ENCODE results near the gene OR2B6. TPM values are rescaled to one million over a fixed set of nuclear protein-coding genes. Genes with fewer than 3 reads are reported as not detected.

Gene OR2B6
- total and polyA plus RNA-seq, 2 of the 13 experiments (the other 11 are each of a cell fraction or from before 2014, with no cell fraction given) = 1.2 TPM; not detected in 1

DNA sequence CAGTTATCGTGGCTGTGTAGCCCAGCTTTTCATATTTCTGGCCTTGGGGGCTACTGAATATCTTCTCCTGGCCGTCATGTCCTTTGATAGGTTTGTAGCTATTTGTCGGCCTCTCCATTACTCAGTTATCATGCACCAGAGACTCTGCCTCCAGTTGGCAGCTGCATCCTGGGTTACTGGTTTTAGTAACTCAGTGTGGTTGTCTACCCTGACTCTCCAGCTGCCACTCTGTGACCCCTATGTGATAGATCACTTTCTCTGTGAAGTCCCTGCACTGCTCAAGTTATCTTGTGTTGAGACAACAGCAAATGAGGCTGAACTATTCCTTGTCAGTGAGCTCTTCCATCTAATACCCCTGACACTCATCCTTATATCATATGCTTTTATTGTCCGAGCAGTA is 475 bp downstream of the OR2B6 start:
- BruUV-seq (replicated peaks) = no TSS peak
- TF ChIP-seq GLI4 (CRISPR knock-in tag; IDR thresholded peaks at IDR 0.05; ENCODE audit: borderline replicate concordance) = no peak
- no peak for TF ChIP-seq GABPB1 (CRISPR knock-in tag; IDR thresholded peaks at IDR 0.05)
- TF ChIP-seq NONO (IDR thresholded peaks at IDR 0.05) = no peak
- TF ChIP-seq NONO (CRISPR knock-in tag; conservative IDR thresholded peaks at IDR 0.05) = no peak
- TF ChIP-seq, protein P1, sequence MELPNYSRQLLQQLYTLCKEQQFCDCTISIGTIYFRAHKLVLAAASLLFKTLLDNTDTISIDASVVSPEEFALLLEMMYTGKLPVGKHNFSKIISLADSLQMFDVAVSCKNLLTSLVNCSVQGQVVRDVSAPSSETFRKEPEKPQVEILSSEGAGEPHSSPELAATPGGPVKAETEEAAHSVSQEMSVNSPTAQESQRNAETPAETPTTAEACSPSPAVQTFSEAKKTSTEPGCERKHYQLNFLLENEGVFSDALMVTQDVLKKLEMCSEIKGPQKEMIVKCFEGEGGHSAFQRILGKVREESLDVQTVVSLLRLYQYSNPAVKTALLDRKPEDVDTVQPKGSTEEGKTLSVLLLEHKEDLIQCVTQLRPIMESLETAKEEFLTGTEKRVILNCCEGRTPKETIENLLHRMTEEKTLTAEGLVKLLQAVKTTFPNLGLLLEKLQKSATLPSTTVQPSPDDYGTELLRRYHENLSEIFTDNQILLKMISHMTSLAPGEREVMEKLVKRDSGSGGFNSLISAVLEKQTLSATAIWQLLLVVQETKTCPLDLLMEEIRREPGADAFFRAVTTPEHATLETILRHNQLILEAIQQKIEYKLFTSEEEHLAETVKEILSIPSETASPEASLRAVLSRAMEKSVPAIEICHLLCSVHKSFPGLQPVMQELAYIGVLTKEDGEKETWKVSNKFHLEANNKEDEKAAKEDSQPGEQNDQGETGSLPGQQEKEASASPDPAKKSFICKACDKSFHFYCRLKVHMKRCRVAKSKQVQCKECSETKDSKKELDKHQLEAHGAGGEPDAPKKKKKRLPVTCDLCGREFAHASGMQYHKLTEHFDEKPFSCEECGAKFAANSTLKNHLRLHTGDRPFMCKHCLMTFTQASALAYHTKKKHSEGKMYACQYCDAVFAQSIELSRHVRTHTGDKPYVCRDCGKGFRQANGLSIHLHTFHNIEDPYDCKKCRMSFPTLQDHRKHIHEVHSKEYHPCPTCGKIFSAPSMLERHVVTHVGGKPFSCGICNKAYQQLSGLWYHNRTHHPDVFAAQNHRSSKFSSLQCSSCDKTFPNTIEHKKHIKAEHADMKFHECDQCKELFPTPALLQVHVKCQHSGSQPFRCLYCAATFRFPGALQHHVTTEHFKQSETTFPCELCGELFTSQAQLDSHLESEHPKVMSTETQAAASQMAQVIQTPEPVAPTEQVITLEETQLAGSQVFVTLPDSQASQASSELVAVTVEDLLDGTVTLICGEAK (IDR thresholded peaks at IDR 0.05) = no peak
- TF ChIP-seq, protein P1 (CRISPR knock-in tag; IDR thresholded peaks at IDR 0.05) = no peak
- TF ChIP-seq, protein P2, sequence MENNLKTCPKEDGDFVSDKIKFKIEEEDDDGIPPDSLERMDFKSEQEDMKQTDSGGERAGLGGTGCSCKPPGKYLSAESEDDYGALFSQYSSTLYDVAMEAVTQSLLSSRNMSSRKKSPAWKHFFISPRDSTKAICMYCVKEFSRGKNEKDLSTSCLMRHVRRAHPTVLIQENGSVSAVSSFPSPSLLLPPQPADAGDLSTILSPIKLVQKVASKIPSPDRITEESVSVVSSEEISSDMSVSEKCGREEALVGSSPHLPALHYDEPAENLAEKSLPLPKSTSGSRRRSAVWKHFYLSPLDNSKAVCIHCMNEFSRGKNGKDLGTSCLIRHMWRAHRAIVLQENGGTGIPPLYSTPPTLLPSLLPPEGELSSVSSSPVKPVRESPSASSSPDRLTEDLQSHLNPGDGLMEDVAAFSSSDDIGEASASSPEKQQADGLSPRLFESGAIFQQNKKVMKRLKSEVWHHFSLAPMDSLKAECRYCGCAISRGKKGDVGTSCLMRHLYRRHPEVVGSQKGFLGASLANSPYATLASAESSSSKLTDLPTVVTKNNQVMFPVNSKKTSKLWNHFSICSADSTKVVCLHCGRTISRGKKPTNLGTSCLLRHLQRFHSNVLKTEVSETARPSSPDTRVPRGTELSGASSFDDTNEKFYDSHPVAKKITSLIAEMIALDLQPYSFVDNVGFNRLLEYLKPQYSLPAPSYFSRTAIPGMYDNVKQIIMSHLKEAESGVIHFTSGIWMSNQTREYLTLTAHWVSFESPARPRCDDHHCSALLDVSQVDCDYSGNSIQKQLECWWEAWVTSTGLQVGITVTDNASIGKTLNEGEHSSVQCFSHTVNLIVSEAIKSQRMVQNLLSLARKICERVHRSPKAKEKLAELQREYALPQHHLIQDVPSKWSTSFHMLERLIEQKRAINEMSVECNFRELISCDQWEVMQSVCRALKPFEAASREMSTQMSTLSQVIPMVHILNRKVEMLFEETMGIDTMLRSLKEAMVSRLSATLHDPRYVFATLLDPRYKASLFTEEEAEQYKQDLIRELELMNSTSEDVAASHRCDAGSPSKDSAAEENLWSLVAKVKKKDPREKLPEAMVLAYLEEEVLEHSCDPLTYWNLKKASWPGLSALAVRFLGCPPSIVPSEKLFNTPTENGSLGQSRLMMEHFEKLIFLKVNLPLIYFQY (CRISPR knock-in tag; IDR thresholded peaks at IDR 0.05; ENCODE audit: borderline replicate concordance) = no peak
- no peak for TF ChIP-seq AGO1 (IDR thresholded peaks at IDR 0.05; ENCODE audit: low read depth, low read length, poor library complexity, severe bottlenecking)
- Histone ChIP-seq H3K9ac (ENCODE audit: insufficient read depth, low read depth, low read length) (no peak overlapping the region), H3K4me3 (replicated peaks in 1 of 3; ENCODE audit: insufficient read depth in 1 of 3, low read depth in 2 of 3, low read length in 3 of 3) (no peak overlapping the region), H4K20me1 (ENCODE audit: insufficient read depth, low read length) (no peaks in the 10 kb centered on the region), H3K4me2 (ENCODE audit: low read depth, low read length) (no peak overlapping the region), H3K27ac (ENCODE audit: extremely low read length, insufficient read depth, low read length) (no peak overlapping the region), H3K27me3 (ENCODE audit: control insufficient read depth in 1 of 2, insufficient read depth in 2 of 2, low read length in 2 of 2) (no peaks in the 10 kb centered on the region), H3K36me3 (replicated peaks in 1 of 2; ENCODE audit: control insufficient read depth in 1 of 2, insufficient read depth in 2 of 2, low read length in 2 of 2) (no peaks in the 10 kb centered on the region), H3K4me1 (ENCODE audit: insufficient read depth, low read length) (no peaks in the 10 kb centered on the region), H3K9me3 (ENCODE audit: low read length) (no peaks in the 10 kb centered on the region), H2AFZ (ENCODE audit: low read length) (no peak overlapping the region), H3K79me2 (ENCODE audit: insufficient read depth, low read length) (no peaks in the 10 kb centered on the region)
- FAIRE-seq (no peak), ATAC-seq (no peak), DNase-seq (ENCODE audit: low spot score) (no peak)
- POLR2A ChIA-PET = no interaction called here
- CTCF ChIA-PET (ENCODE audit: low intra/inter-chr PET ratio, low total read pairs) = no interaction called here
- WGBS (ENCODE audit: low lambda C conversion rate) = 7% methylated on average over 4 of the region's 4 CpGs
- in situ Hi-C loops (cut with HindIII; ENCODE audit: extremely low pct_ligation_motif_present, low pct_unique_long_range_greater_than_20kb) = no loop called here
- intact Hi-C loops (cut with micrococcal nuclease; ENCODE audit: unreplicated experiment) = no loop called here
